SK-N-SH (cell line): Measurements from ENCODE around the gene RBBP8NL. TPM values are rescaled to one million over a fixed set of nuclear protein-coding genes. Genes with fewer than 3 reads are reported as not detected.
A peak's percentile ranks its signal among the peaks of the same experiment; 100 is the strongest.

ENCODE experiments used
- CTCF ChIA-PET: fragments of 300-600, 350-600 bp; formaldehyde crosslinking; extraction: SDS; loops from one replicate; lab custom pipeline; 2021; lab: Yijun Ruan, JAX
- POLR2A ChIA-PET: fragments of 350-600 bp; sonication (Branson Sonifier 250); formaldehyde crosslinking; extraction: SDS; loops from one replicate; lab custom pipeline; 2020; ENCODE audit warnings: antibody characterized with exemption, inconsistent platforms; lab: Yijun Ruan, JAX
- DNase-seq: peaks from one replicate; pipeline ENCODE4 v3.0.0; 2012
- H2AFZ ChIP-seq: fragments of 200-600 bp; sonication (generic); 2 replicates; pipeline ENCODE4 v1.8.1; 2016; ENCODE audit warnings: antibody characterized with exemption, mild to moderate bottlenecking, low read depth
- H3F3A ChIP-seq: fragments of 200-600 bp; sonication (generic); replicated peaks from 2 replicates; pipeline ENCODE3; 2016; ENCODE audit warnings: antibody characterized with exemption, mild to moderate bottlenecking; ENCODE audit not compliant: insufficient read depth
- H3K27ac ChIP-seq, 2 experiments: fragments of 200-500 bp in 1 of 2; fragments of 200-600 bp in 1 of 2; sonication (Bioruptor generic) in 1 of 2; sonication (generic), shearing (Covaris generic) in 1 of 2; 2 replicates each; pipeline versions ENCODE4 v1.5.1 to v1.6.1; 2014 to 2016; ENCODE audit warnings: low read depth in 2 of 2, inconsistent platforms in 1 of 2, low read length in 1 of 2, mild to moderate bottlenecking in 1 of 2, mixed read lengths in 1 of 2
- H3K27me3 ChIP-seq: fragments of 200-600 bp; sonication (generic), shearing (Covaris generic); 2 replicates; pipeline ENCODE4 v1.6.1; 2016; ENCODE audit warnings: mixed run types; ENCODE audit not compliant: insufficient read depth
- H3K36me3 ChIP-seq, 2 experiments: fragments of 200-500 bp in 1 of 2; fragments of 200-600 bp in 1 of 2; sonication (Bioruptor generic) in 1 of 2; sonication (generic) in 1 of 2; replicated peaks in 1 of 2; 2 replicates each; pipeline versions ENCODE3 to v1.5.1; 2014 to 2016; ENCODE audit warnings: low read length in 1 of 2, mild to moderate bottlenecking in 1 of 2; ENCODE audit not compliant: insufficient read depth in 2 of 2, control insufficient read depth in 1 of 2
- H3K4me1 ChIP-seq, 2 experiments: fragments of 200-500 bp in 1 of 2; fragments of 200-600 bp in 1 of 2; sonication (Bioruptor generic) in 1 of 2; sonication (generic), shearing (Covaris generic) in 1 of 2; 2 replicates each; pipeline versions ENCODE4 v1.5.1 to v1.6.1; 2014 to 2016; ENCODE audit warnings: low read depth in 1 of 2, low read length in 1 of 2, mixed run types in 1 of 2; ENCODE audit not compliant: insufficient read depth in 2 of 2, control insufficient read depth in 1 of 2
- H3K4me2 ChIP-seq: fragments of 200-600 bp; sonication (generic), shearing (Covaris generic); 2 replicates; pipeline ENCODE4 v1.6.1; 2017; ENCODE audit warnings: mixed run types
- H3K4me3 ChIP-seq, 2 experiments: fragments of 200-500 bp in 1 of 2; fragments of 200-600 bp in 1 of 2; sonication (Bioruptor generic) in 1 of 2; sonication (generic), shearing (Covaris generic) in 1 of 2; 2 replicates each; pipeline versions ENCODE4 v1.5.1 to v1.8.1; 2014 to 2016; ENCODE audit warnings: low read depth in 2 of 2, inconsistent platforms in 1 of 2, low read length in 1 of 2, mild to moderate bottlenecking in 1 of 2, mixed read lengths in 1 of 2, moderate library complexity in 1 of 2
- H3K79me2 ChIP-seq: fragments of 200-600 bp; sonication (generic); 2 replicates; pipeline ENCODE4 v1.8.1; 2017; ENCODE audit warnings: mild to moderate bottlenecking; ENCODE audit not compliant: insufficient read depth
- H3K9ac ChIP-seq: fragments of 200-600 bp; sonication (generic); 2 replicates; pipeline ENCODE4 v1.6.1; 2017; ENCODE audit warnings: mixed run types
- H3K9me2 ChIP-seq: fragments of 200-600 bp; sonication (generic); 2 replicates; pipeline ENCODE4 v1.6.1; 2017; ENCODE audit warnings: mixed run types
- H3K9me3 ChIP-seq: fragments of 200-600 bp; sonication (generic); 2 replicates; pipeline ENCODE4 v1.6.1; 2017; ENCODE audit warnings: mixed run types, mild to moderate bottlenecking, moderate library complexity
- H4K20me1 ChIP-seq: fragments of 200-600 bp; sonication (generic); 2 replicates; pipeline ENCODE4 v1.6.1; 2017; ENCODE audit warnings: mild to moderate bottlenecking, mixed run types; ENCODE audit not compliant: insufficient read depth
- CHD2 ChIP-seq: fragments of 150-350 bp; IDR thresholded peaks from 2 replicates; pipeline ENCODE4 v1.6.1; 2018; ENCODE audit warnings: low read length; ENCODE audit not compliant: partially characterized antibody
- FOXM1 ChIP-seq: IDR thresholded peaks from 2 replicates; pipeline ENCODE4 v1.4.0; 2012; ENCODE audit warnings: low read depth, mild to moderate bottlenecking
- MEF2A ChIP-seq: IDR thresholded peaks from 2 replicates; pipeline ENCODE4 v1.4.0; 2012; ENCODE audit warnings: low read depth, borderline replicate concordance
- MXI1 ChIP-seq: IDR thresholded peaks from 2 replicates; pipeline ENCODE4 v1.6.1; 2012; ENCODE audit warnings: mild to moderate bottlenecking, low read depth, low read length, improper control_type of control experiment
- RAD21 ChIP-seq: IDR thresholded peaks from 2 replicates; pipeline ENCODE4 v1.6.1; 2012; ENCODE audit warnings: mild to moderate bottlenecking, low read length
- RCOR1 ChIP-seq: fragments of 150-350 bp; IDR thresholded peaks from 2 replicates; pipeline ENCODE4 v1.6.1; 2017; ENCODE audit warnings: antibody characterized with exemption, low read length
- SIN3A ChIP-seq: IDR thresholded peaks from 2 replicates; pipeline ENCODE4 v1.6.1; 2012; ENCODE audit warnings: low read depth, mild to moderate bottlenecking, low read length, moderate library complexity, borderline replicate concordance
- SMC3 ChIP-seq: IDR thresholded peaks from 2 replicates; pipeline ENCODE4 v1.6.1; 2012; ENCODE audit warnings: low read depth, low read length, improper control_type of control experiment
- TAF1 ChIP-seq: IDR thresholded peaks from 2 replicates; pipeline ENCODE4 v1.6.1; 2012; ENCODE audit warnings: low read depth, mild to moderate bottlenecking, low read length, moderate library complexity, borderline replicate concordance
- TCF12 ChIP-seq: IDR thresholded peaks from 2 replicates; pipeline ENCODE4 v1.4.0; 2012
- TEAD4 ChIP-seq: IDR thresholded peaks from 2 replicates; pipeline ENCODE4 v1.4.0; 2012; ENCODE audit warnings: mild to moderate bottlenecking, borderline replicate concordance; ENCODE audit not compliant: insufficient read depth
- WGBS: methylation state at CpG from one replicate; pipeline ENCODE4 v1.1.6; 2017; ENCODE audit warnings: low lambda C conversion rate; 5-methylcytosine and 5-hydroxymethylcytosine counted together
- polyA plus RNA-seq, 3 experiments: library from polyadenylated mRNA; depleted of rRNA; stranded (reverse); fragments of >200 nt; gene quantifications; 2 replicates each; pipeline ENCODE4 v1.2.3, GENCODE V29; 2012
- TF ChIP-seq, protein P1 (sequence below): IDR thresholded peaks from 2 replicates; pipeline ENCODE4 v1.4.0; 2012; ENCODE audit warnings: low read depth
- TF ChIP-seq, protein P2 (sequence below): fragments of 200-600 bp; sonication (generic); IDR thresholded peaks from 2 replicates; pipeline ENCODE4 v1.6.1; 2017; ENCODE audit warnings: antibody characterized with exemption, mild to moderate bottlenecking, moderate library complexity
- TF ChIP-seq, protein P3 (sequence below): IDR thresholded peaks from 2 replicates; pipeline ENCODE4; 2012
- TF ChIP-seq, protein P4 (sequence below): IDR thresholded peaks from 2 replicates; pipeline ENCODE4 v1.6.1; 2012; ENCODE audit warnings: mild to moderate bottlenecking, low read depth, low read length, moderate library complexity
- TF ChIP-seq, protein P5 (sequence below): fragments of 150-350 bp; IDR thresholded peaks from 2 replicates; pipeline ENCODE4 v1.6.1; 2016; ENCODE audit warnings: mild to moderate bottlenecking, low read depth, low read length

RBBP8NL gene
- polyA plus RNA-seq, 1 of the 3 experiments (the other 2 are of a cell fraction): not detected

DNA sequence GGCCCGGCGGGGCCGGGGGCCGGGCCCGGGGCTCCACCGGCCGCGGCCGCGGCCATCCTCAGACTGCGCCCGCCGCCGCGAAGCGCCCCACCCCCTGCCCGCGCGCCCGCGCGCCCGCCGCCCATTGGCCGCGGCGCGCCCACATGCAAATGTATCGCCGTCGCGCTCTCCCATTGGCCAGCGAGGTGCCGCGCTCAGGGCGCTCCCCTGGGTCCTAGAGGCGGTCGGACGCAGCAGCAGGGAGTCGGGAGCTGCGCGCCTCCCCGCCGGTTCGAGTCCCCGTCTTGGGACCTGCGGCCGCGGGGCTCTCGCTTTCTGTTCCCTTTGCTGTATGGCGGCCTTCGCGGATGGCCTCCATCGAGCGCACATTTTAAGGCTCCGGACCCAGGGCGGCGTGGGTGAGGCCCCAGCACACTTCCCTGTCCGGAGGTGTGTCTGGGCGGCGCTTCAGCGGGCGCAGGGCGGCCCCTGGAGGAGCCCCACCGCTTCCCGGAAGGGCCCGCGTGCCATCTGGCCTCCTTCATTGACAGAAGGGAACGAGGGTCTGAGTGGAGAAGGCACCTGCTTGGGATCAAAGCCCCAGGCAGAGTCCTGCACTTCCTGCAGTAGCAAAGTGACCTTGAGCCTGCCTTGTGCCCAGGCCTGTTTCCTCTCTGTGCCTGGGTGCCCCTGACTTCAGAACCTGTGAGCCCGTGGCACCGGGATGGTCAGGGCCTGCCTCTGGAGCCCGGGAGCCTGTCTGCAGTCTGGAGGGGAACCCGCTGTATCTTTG, 19.9 kb downstream of the RBBP8NL start, which contains the start of gene CABLES2:
TSS of gene CABLES2 (minus strand) at position 65 of the 772 bp plus-strand sequence. CDS start at position 56, 9 bp downstream.
- no peaks in the 10 kb centered on the region for H3K9me2 ChIP-seq
- H3K36me3 ChIP-seq: no peaks in the 10 kb centered on the region
- H3K9me3 ChIP-seq: no peaks in the 10 kb centered on the region
- TF ChIP-seq, protein P1, sequence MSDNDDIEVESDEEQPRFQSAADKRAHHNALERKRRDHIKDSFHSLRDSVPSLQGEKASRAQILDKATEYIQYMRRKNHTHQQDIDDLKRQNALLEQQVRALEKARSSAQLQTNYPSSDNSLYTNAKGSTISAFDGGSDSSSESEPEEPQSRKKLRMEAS: peak; percentile 61
- TF ChIP-seq RCOR1: peak; percentile 36
- no peak for TF ChIP-seq SIN3A
- TF ChIP-seq TAF1: peak; percentile 69
- peak; percentile 42 for TF ChIP-seq CHD2
- peak; percentile 18; the same call in 1 of the 2 replicates for TF ChIP-seq MXI1
- no peak for TF ChIP-seq RAD21
- peak within 1 kb of the TSS; percentile 62; the same call in 1 of the 2 replicates for H2AFZ ChIP-seq
- H3K4me3 ChIP-seq: peak within 1 kb of the TSS; percentile 66 to 76
- H3F3A ChIP-seq: no peaks in the 10 kb centered on the region
- peak within 1 kb of the TSS in 1 of 2 experiments; percentile 65; a peak in 1 of 4 replicates for H3K27ac ChIP-seq
- H3K4me1 ChIP-seq: peaks cover 0 to 64% of the 10 kb centered on the region in 2 experiments; a peak in 1 of 4 replicates
- peaks cover 5% of the 10 kb centered on the region; the same call in 1 of the 2 replicates for H4K20me1 ChIP-seq
- POLR2A ChIA-PET: no interaction called here
- H3K27me3 ChIP-seq: no peaks in the 10 kb centered on the region
- CTCF ChIA-PET: interaction anchor here (0.6 to 1.2 kb wide), 2 partner anchors 25 to 210 kb away, joined by 3 to 5 read pairs; no protein-coding TSS in a partner anchor
- H3K79me2 ChIP-seq: peaks cover 10% of the 10 kb centered on the region; the same call in 1 of the 2 replicates
- peak; percentile 97 for DNase-seq
- WGBS: 17% methylated on average over 29 of the region's 73 CpGs
- peak within 1 kb of the TSS; percentile 70 for H3K9ac ChIP-seq
- H3K4me2 ChIP-seq: peak within 1 kb of the TSS; percentile 90

DNA sequence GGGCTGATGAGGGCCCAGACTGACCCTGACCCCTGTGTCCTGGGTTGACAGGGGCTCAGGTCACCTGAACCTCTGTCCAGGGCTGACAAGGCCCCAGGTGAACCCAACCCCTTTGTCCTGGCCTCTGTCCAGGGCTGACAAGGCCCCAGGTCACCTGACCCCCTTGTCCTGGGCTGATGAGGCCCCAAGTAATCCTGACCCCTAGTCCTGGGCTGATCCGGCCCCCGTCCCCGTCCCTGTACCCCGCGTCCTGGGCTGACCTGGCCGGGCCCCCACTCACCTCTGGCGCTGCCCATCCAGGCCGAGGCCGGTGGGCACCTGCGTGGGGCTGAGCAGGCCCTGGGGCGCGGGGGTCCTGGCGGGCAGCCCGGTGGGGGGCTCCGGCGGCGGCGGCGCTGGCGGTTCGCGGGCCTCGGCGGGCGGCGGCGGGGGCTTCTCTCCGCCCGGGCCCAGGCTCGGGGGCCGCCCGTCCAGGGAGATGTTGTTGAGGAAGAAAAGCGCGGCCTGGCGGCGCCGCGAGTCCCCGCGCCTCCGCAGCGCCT, 20.6 kb downstream of the RBBP8NL start:
- peak overlapping the region; percentile 70 for H3K9ac ChIP-seq
- H3K9me2 ChIP-seq: no peaks in the 10 kb centered on the region
- peak overlapping the region in 1 of 2 experiments; percentile 47; a peak in 1 of 4 replicates for H3K27ac ChIP-seq
- 7% methylated on average over 11 of the region's 42 CpGs for WGBS
- H3K36me3 ChIP-seq: no peaks in the 10 kb centered on the region
- no peak overlapping the region for H2AFZ ChIP-seq
- H3K9me3 ChIP-seq: no peaks in the 10 kb centered on the region
- H3K4me1 ChIP-seq: peaks cover 0 to 66% of the 10 kb centered on the region in 2 experiments; a peak in 1 of 4 replicates
- H3K27me3 ChIP-seq: no peaks in the 10 kb centered on the region
- H3K4me2 ChIP-seq: peak overlapping the region; percentile 90
- H3F3A ChIP-seq: no peaks in the 10 kb centered on the region
- POLR2A ChIA-PET: no interaction called here
- H3K4me3 ChIP-seq: peak overlapping the region; percentile 66 to 76
- CTCF ChIA-PET: interaction anchor here (1.2 kb wide), 1 partner anchor 210 kb away, joined by 5 read pairs; no protein-coding TSS in a partner anchor
- DNase-seq: no peak
- H3K79me2 ChIP-seq: peaks cover 10% of the 10 kb centered on the region; the same call in 1 of the 2 replicates
- H4K20me1 ChIP-seq: peaks cover 5% of the 10 kb centered on the region; the same call in 1 of the 2 replicates
- TF ChIP-seq, protein P1: no peak
- TF ChIP-seq, protein P2, sequence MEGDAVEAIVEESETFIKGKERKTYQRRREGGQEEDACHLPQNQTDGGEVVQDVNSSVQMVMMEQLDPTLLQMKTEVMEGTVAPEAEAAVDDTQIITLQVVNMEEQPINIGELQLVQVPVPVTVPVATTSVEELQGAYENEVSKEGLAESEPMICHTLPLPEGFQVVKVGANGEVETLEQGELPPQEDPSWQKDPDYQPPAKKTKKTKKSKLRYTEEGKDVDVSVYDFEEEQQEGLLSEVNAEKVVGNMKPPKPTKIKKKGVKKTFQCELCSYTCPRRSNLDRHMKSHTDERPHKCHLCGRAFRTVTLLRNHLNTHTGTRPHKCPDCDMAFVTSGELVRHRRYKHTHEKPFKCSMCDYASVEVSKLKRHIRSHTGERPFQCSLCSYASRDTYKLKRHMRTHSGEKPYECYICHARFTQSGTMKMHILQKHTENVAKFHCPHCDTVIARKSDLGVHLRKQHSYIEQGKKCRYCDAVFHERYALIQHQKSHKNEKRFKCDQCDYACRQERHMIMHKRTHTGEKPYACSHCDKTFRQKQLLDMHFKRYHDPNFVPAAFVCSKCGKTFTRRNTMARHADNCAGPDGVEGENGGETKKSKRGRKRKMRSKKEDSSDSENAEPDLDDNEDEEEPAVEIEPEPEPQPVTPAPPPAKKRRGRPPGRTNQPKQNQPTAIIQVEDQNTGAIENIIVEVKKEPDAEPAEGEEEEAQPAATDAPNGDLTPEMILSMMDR: no peak
- TF ChIP-seq CHD2 (no peak), TCF12 (no peak), FOXM1 (no peak), TEAD4 (no peak), SMC3 (no peak), MEF2A (no peak), MXI1 (no peak)
- TF ChIP-seq, protein P3, sequence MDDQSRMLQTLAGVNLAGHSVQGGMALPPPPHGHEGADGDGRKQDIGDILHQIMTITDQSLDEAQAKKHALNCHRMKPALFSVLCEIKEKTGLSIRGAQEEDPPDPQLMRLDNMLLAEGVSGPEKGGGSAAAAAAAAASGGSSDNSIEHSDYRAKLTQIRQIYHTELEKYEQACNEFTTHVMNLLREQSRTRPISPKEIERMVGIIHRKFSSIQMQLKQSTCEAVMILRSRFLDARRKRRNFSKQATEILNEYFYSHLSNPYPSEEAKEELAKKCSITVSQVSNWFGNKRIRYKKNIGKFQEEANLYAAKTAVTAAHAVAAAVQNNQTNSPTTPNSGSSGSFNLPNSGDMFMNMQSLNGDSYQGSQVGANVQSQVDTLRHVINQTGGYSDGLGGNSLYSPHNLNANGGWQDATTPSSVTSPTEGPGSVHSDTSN: no peak
- TF ChIP-seq, protein P4, sequence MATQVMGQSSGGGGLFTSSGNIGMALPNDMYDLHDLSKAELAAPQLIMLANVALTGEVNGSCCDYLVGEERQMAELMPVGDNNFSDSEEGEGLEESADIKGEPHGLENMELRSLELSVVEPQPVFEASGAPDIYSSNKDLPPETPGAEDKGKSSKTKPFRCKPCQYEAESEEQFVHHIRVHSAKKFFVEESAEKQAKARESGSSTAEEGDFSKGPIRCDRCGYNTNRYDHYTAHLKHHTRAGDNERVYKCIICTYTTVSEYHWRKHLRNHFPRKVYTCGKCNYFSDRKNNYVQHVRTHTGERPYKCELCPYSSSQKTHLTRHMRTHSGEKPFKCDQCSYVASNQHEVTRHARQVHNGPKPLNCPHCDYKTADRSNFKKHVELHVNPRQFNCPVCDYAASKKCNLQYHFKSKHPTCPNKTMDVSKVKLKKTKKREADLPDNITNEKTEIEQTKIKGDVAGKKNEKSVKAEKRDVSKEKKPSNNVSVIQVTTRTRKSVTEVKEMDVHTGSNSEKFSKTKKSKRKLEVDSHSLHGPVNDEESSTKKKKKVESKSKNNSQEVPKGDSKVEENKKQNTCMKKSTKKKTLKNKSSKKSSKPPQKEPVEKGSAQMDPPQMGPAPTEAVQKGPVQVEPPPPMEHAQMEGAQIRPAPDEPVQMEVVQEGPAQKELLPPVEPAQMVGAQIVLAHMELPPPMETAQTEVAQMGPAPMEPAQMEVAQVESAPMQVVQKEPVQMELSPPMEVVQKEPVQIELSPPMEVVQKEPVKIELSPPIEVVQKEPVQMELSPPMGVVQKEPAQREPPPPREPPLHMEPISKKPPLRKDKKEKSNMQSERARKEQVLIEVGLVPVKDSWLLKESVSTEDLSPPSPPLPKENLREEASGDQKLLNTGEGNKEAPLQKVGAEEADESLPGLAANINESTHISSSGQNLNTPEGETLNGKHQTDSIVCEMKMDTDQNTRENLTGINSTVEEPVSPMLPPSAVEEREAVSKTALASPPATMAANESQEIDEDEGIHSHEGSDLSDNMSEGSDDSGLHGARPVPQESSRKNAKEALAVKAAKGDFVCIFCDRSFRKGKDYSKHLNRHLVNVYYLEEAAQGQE: no peak
- TF ChIP-seq, protein P5, sequence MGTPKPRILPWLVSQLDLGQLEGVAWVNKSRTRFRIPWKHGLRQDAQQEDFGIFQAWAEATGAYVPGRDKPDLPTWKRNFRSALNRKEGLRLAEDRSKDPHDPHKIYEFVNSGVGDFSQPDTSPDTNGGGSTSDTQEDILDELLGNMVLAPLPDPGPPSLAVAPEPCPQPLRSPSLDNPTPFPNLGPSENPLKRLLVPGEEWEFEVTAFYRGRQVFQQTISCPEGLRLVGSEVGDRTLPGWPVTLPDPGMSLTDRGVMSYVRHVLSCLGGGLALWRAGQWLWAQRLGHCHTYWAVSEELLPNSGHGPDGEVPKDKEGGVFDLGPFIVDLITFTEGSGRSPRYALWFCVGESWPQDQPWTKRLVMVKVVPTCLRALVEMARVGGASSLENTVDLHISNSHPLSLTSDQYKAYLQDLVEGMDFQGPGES: no peak
